Transverse colon (tissue), 4 donors: ENCODE measurements around the gene TRABD2A.

ENCODE experiments used
- POLR2A ChIP-seq: fragments of 450-650 bp; IDR thresholded peaks from one replicate; pipeline ENCODE4 v1.6.1; 2016; ENCODE audit warnings: antibody characterized with exemption, mild to moderate bottlenecking, moderate library complexity
- POLR2AphosphoS5 ChIP-seq, 3 donors: sonication (generic); formaldehyde crosslinking; IDR thresholded peaks; one replicate each; pipeline ENCODE4 v1.6.1; 2016; ENCODE audit warnings: antibody characterized with exemption in 3 of 3
- TF ChIP-seq, protein P1 (sequence below), 5 experiments: fragments of 200-600 bp in 3 of 5; fragments of 450-650 bp in 2 of 5; sonication (generic) in 3 of 5; IDR thresholded peaks; 1 replicate in 2 of 5; 2 replicates in 3 of 5; pipeline ENCODE4 v1.5.1; 2016 to 2017; ENCODE audit warnings: antibody characterized with exemption in 5 of 5, inconsistent platforms in 3 of 5, mild to moderate bottlenecking in 2 of 5, moderate library complexity in 1 of 5

DNA sequence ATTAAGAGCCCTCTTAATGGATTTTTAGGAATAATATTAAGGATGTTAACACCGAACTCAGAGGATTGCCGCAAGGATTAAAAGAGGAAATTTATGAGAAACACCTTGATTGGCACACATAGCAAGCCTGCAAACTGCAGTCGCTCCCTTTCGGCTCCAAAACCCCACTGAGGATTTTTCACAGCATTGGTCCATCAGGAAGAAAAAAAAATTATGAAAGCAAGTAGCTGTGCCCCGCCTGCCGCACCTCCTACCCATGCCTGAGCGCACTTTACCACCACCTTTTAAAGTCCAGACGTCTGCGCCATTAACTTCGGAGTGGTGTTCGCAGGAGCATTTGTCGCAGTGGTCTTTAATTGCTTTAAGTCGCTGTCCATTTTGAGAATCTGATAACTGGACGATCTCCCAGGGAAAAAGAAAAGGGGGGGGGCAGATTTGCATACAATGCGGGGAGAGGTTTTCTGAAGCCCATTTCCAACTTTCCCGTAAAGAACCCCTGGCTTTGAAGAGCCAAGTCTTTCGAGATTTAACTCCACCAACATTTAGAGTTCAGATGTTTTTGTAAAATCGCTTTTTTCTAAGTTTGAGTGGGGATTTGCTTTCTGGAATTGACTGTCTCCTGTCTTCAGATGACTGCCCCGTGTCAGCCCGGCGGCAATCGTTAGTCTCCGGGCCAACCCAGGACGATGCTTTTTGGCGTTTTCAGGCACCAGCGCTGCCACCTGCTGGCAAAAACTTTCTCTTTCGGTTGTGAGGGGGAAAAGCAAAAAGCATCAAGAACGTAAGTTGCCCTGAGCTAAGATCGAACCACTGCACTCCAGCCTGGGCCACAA, 913 bp upstream of the TRABD2A start:
- TF ChIP-seq, protein P1, sequence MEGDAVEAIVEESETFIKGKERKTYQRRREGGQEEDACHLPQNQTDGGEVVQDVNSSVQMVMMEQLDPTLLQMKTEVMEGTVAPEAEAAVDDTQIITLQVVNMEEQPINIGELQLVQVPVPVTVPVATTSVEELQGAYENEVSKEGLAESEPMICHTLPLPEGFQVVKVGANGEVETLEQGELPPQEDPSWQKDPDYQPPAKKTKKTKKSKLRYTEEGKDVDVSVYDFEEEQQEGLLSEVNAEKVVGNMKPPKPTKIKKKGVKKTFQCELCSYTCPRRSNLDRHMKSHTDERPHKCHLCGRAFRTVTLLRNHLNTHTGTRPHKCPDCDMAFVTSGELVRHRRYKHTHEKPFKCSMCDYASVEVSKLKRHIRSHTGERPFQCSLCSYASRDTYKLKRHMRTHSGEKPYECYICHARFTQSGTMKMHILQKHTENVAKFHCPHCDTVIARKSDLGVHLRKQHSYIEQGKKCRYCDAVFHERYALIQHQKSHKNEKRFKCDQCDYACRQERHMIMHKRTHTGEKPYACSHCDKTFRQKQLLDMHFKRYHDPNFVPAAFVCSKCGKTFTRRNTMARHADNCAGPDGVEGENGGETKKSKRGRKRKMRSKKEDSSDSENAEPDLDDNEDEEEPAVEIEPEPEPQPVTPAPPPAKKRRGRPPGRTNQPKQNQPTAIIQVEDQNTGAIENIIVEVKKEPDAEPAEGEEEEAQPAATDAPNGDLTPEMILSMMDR (IDR thresholded peaks at IDR 0.05), result peak; percentile 65 to 85 (median 72)
- TF ChIP-seq POLR2A (peak; percentile 40), POLR2AphosphoS5 (IDR thresholded peaks at IDR 0.05) (peak; percentile 43 to 55 (median 52))
